K562 (cell line): ENCODE data around the gene RAB5A. TPM values are rescaled to one million over a fixed set of nuclear protein-coding genes. Genes with fewer than 3 reads are reported as not detected.
A peak's percentile ranks its signal among the peaks of the same experiment; 100 is the strongest.

Experiments
- ATAC-seq: fragments of 200-7000 bp; cut with Tn5 transposase; 3 replicates; pipeline ENCODE4 v1.9.1; 2020; ENCODE audit warnings: moderate library complexity
- BruUV-seq: library from RNA; stranded (reverse); fragments of 400-500 nt; replicated peaks from 2 replicates; lab custom pipeline; 2021; lab: Mats Ljungman, UMichigan
- CTCF ChIA-PET: fragments of 300-600 bp; formaldehyde crosslinking; extraction: SDS; loops from one replicate; lab custom pipeline; 2021; ENCODE audit warnings: low intra/inter-chr PET ratio; lab: Yijun Ruan, JAX
- POLR2A ChIA-PET: fragments of 300-600, 350-650 bp; sonication (Branson Sonifier 250); formaldehyde crosslinking; extraction: SDS; loops from one replicate; lab custom pipeline; 2021; ENCODE audit warnings: antibody characterized with exemption, inconsistent platforms; lab: Yijun Ruan, JAX
- DNase-seq, 4 experiments: peaks; one replicate each; pipeline versions ENCODE4 v3.0.0 to v3.0.0-alpha.2; 2011 to 2018; ENCODE audit warnings: low spot score in 3 of 4, mixed read lengths in 3 of 4; ENCODE audit errors: extremely low read depth in 1 of 4
- FAIRE-seq: peaks from 2 replicates; lab custom pipeline; 2011; peaks lifted over from hg19 to GRCh38; lab: Jason Lieb, UNC
- H2AFZ ChIP-seq: 2 replicates; pipeline ENCODE4 v1.6.0; 2011; ENCODE audit warnings: low read depth, low read length, control low read depth, inconsistent platforms
- H3K27ac ChIP-seq: fragments of 200-600 bp; 3 replicates; pipeline ENCODE4 v1.8.0; 2011; ENCODE audit warnings: low read depth, mild to moderate bottlenecking, control low read depth, inconsistent platforms, low read length, moderate library complexity, mixed read lengths; ENCODE audit errors: extremely low read depth
- H3K27me3 ChIP-seq, 2 experiments: fragments of 300-600 bp in 1 of 2; 2 replicates in 1 of 2; 3 replicates in 1 of 2; pipeline versions ENCODE4 v1.6.0 to v1.8.0; 2011; ENCODE audit warnings: inconsistent platforms in 2 of 2, low read length in 2 of 2, mild to moderate bottlenecking in 1 of 2, mixed read lengths in 1 of 2, moderate library complexity in 1 of 2; ENCODE audit not compliant: control insufficient read depth in 2 of 2, insufficient read depth in 2 of 2
- H3K36me3 ChIP-seq: fragments of 300-600 bp; 3 replicates; pipeline ENCODE4 v1.8.0; 2011; ENCODE audit warnings: mild to moderate bottlenecking, low read length, inconsistent platforms; ENCODE audit not compliant: control insufficient read depth, insufficient read depth
- H3K4me1 ChIP-seq, 2 experiments: fragments of 200-600 bp in 1 of 2; replicated peaks in 1 of 2; 2 replicates in 1 of 2; 3 replicates in 1 of 2; pipeline versions ENCODE4 v1.5.1 to v1.8.0; 2011; ENCODE audit warnings: inconsistent platforms in 2 of 2, low read length in 2 of 2, mild to moderate bottlenecking in 1 of 2, mixed read lengths in 1 of 2, moderate library complexity in 1 of 2; ENCODE audit not compliant: control insufficient read depth in 2 of 2, insufficient read depth in 2 of 2
- H3K4me2 ChIP-seq: 2 replicates; pipeline ENCODE4 v1.6.1; 2011; ENCODE audit warnings: low read length, control low read depth, inconsistent platforms, mixed read lengths; ENCODE audit not compliant: insufficient read depth
- H3K4me3 ChIP-seq: fragments of 200-600 bp; sonication (generic), shearing (Covaris generic); 2 replicates; pipeline ENCODE4 v1.5.1; 2016; ENCODE audit warnings: control low read depth, inconsistent platforms
- H3K79me2 ChIP-seq: fragments of 200-600 bp; 3 replicates; pipeline ENCODE4 v1.8.0; 2011; ENCODE audit warnings: low read length, inconsistent platforms; ENCODE audit not compliant: control insufficient read depth, insufficient read depth
- H3K9ac ChIP-seq, 2 experiments: 2 replicates each; pipeline versions ENCODE4 v1.6.0 to v1.6.1; 2011; ENCODE audit warnings: low read depth in 2 of 2, low read length in 2 of 2, control low read depth in 1 of 2, inconsistent platforms in 1 of 2, mild to moderate bottlenecking in 1 of 2, mixed read lengths in 1 of 2; ENCODE audit not compliant: insufficient read depth in 1 of 2
- H3K9me1 ChIP-seq: one replicate; pipeline ENCODE4 v1.6.0; 2011; ENCODE audit warnings: inconsistent platforms, mild to moderate bottlenecking, low read length, moderate library complexity; ENCODE audit not compliant: control insufficient read depth, insufficient read depth
- H3K9me3 ChIP-seq: replicated peaks from 2 replicates; pipeline ENCODE4 v1.5.1; 2011; ENCODE audit warnings: low read depth, low read length, inconsistent platforms; ENCODE audit not compliant: control insufficient read depth, insufficient read depth
- H4K20me1 ChIP-seq: replicated peaks from 2 replicates; pipeline ENCODE4 v1.6.1; 2011; ENCODE audit warnings: low read length, inconsistent platforms, mixed read lengths; ENCODE audit not compliant: control insufficient read depth, insufficient read depth
- CUX1 ChIP-seq: fragments of 200-800 bp; sonication (Bioruptor generic); IDR thresholded peaks from 2 replicates; pipeline ENCODE4 v1.6.1; 2016; ENCODE audit warnings: missing genetic modification characterization, missing compliant biosample characterization
- DMBX1 ChIP-seq: fragments of 250-450 bp; sonication (Bioruptor Pico); IDR thresholded peaks from 2 replicates; pipeline ENCODE4 v1.8.0; 2022; ENCODE audit warnings: inconsistent platforms, mild to moderate bottlenecking, moderate library complexity, borderline replicate concordance
- JUND ChIP-seq, 2 experiments: IDR thresholded peaks; 2 replicates in 1 of 2; 3 replicates in 1 of 2; pipeline ENCODE4 v1.6.1; 2011; ENCODE audit warnings: borderline replicate concordance in 2 of 2, low read depth in 2 of 2, low read length in 2 of 2, improper control_type of control experiment in 1 of 2, missing biosample characterization in 1 of 2, missing genetic modification characterization in 1 of 2, missing genetic modification reagents in 1 of 2
- MTA1 ChIP-seq: fragments of 450-650 bp; IDR thresholded peaks from 2 replicates; pipeline ENCODE4 v1.6.1; 2017; ENCODE audit warnings: borderline replicate concordance
- PHB ChIP-seq: fragments of 250-450 bp; sonication (Bioruptor Pico); IDR thresholded peaks from 2 replicates; pipeline ENCODE4 v1.5.0; 2021
- RFX5 ChIP-seq: IDR thresholded peaks from 2 replicates; pipeline ENCODE4 v1.6.1; 2011; ENCODE audit warnings: low read depth, mild to moderate bottlenecking, improper control_type of control experiment, low read length
- SMARCA5 ChIP-seq: fragments of 450-650 bp; IDR thresholded peaks from 2 replicates; pipeline ENCODE4 v1.6.1; 2016
- TCF7 ChIP-seq: sonication (generic); IDR thresholded peaks from 2 replicates; pipeline ENCODE4 v1.6.1; 2016; ENCODE audit warnings: antibody characterized with exemption, borderline replicate concordance
- ZFP30 ChIP-seq: fragments of 250-450 bp; sonication (Bioruptor Pico); IDR thresholded peaks from 2 replicates; pipeline ENCODE4 v1.8.0; 2022; ENCODE audit warnings: moderate library complexity, mild to moderate bottlenecking, inconsistent platforms, borderline replicate concordance
- ZNF143 ChIP-seq: sonication (generic); formaldehyde crosslinking; IDR thresholded peaks from 2 replicates; pipeline ENCODE4 v1.9.0; 2022; ENCODE audit warnings: mild to moderate bottlenecking, missing genetic modification reagents
- ZNF212 ChIP-seq: fragments of 450-650 bp; formaldehyde crosslinking; IDR thresholded peaks from 2 replicates; pipeline ENCODE4 v1.4.0; 2020; ENCODE audit warnings: mild to moderate bottlenecking
- WGBS: fragments of 100-300 bp; shearing (Covaris generic); methylation state at CpG from one replicate; pipeline ENCODE4 v1.1.6; 2016; ENCODE audit warnings: low coverage, mixed read lengths; ENCODE audit not compliant: insufficient coverage; ENCODE audit errors: missing lambda C conversion rate; 5-methylcytosine and 5-hydroxymethylcytosine counted together
- in situ Hi-C: fragments of 300-500 bp; cut with MboI; formaldehyde crosslinking; loops from 4 replicates; pipeline ENCODE4 v1.15.0; 2018; ENCODE audit warnings: inconsistent platforms, mixed read lengths
- intact Hi-C: fragments of 100-400 bp; cut with micrococcal nuclease; formaldehyde crosslinking; loops from 2 replicates; pipeline ENCODE4 v1.14.2; 2022
- polyA plus RNA-seq, 8 experiments: library from polyadenylated mRNA; depleted of rRNA in 4 of 8; stranded (reverse) in 5 of 8; unstranded in 3 of 8; fragments of >200 nt; fragmentation: Nextera tagmentation in 2 of 8; fragmentation: Illumina TruSeq in 1 of 8; extraction: Ambion mirVana in 2 of 8; extraction: Trizol in 1 of 8; gene quantifications; 2 replicates each; pipeline versions ENCODE4 v1.2.1 to v1.2.3, GENCODE V29; 2011 to 2014; ENCODE audit warnings: inconsistent platforms in 1 of 8, missing spikeins in 1 of 8
- total RNA-seq, 7 experiments: library from RNA; depleted of rRNA in 6 of 7; stranded (reverse); fragments of >200 nt in 6 of 7; fragmentation: Illumina TruSeq in 2 of 7; extraction: Trizol in 2 of 7; gene quantifications; 2 replicates each; pipeline versions ENCODE4 v1.2.1 to v1.2.3, GENCODE V29; 2011 to 2021; ENCODE audit warnings: low replicate concordance in 1 of 7
- TF ChIP-seq, protein P1 (sequence below): fragments of 450-650 bp; formaldehyde crosslinking; IDR thresholded peaks from 2 replicates; pipeline ENCODE4 v1.4.0; 2020; ENCODE audit warnings: mild to moderate bottlenecking, moderate library complexity
- TF ChIP-seq, protein P2 (sequence below): fragments of 450-650 bp; formaldehyde crosslinking; IDR thresholded peaks from 2 replicates; pipeline ENCODE4 v1.4.0; 2020; ENCODE audit warnings: mild to moderate bottlenecking

Gene RAB5A
- total and polyA plus RNA-seq, 9 of the 15 experiments (the other 6 are each of a cell fraction or from before 2014, with no cell fraction given), result 28.3 to 64.2 (median 49.0) TPM

DNA sequence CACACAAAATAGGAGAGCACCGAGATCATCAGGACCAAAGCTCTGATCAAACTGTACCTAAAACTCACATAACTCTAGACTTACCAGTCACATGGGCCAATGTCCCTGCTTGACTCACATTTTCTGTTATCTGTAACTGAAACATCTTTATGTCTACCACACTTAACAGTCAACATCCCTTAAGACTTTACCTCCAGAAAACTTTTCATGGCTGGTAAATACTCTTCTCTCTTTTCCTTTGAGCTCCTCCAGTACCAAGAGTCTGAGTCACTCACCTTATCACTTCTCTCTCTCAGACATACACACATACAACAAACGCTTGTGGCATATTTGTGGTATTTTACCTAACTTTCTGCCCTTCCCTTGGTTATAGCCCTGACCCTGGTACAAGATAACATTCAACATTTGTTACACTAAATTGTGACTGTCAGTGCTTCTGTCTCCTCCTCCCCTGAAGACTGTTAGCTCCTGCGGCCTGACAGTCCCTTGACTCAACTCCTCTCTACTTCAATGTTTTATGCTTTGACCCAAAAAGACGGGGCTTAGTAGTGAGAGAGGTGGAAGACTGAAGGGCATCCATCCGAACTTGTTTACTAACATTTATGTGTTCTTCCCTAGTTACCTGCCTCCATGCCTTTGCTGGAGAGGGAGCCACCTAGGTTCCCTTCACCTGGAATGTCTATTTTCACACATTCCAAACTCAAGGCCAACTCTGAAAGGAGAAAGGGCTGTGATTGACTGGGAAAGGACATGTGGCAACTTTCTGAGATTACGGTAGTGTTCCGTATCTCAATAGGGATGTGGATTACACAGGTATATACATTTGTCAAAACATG lies 9.2 kb upstream of the RAB5A start:
- POLR2A ChIA-PET, result interaction anchor here (0.7 to 2.2 kb wide), 6 partner anchors 8 to 1380 kb away, joined by 3 to 15 read pairs (median 4); partner anchors contain the start of gene SGO1
- intact Hi-C loops, result loop anchor here (1.0 kb wide), 1 partner anchor 9 kb away; no protein-coding TSS in a partner anchor
- Histone ChIP-seq H3K36me3 (no peaks in the 10 kb centered on the region), H3K79me2 (no peaks in the 10 kb centered on the region), H3K27me3 (no peaks in the 10 kb centered on the region), H2AFZ (peak overlapping the region; percentile 85), H3K4me3 (no peak overlapping the region), H4K20me1 (no peaks in the 10 kb centered on the region), H3K4me1 (peaks cover 13 to 33% of the 10 kb centered on the region in 2 experiments), H3K9me1 (no peaks in the 10 kb centered on the region), H3K27ac (peak overlapping the region; percentile 56), H3K9me3 (no peaks in the 10 kb centered on the region), H3K9ac (peak overlapping the region in 1 of 2 experiments; percentile 35; a peak in 1 of 4 replicates), H3K4me2 (peak overlapping the region; percentile 60)
- CTCF ChIA-PET, result no interaction called here
- in situ Hi-C loops, result no loop called here
- peak; percentile 27 to 80 (median 51) for DNase-seq
- ATAC-seq, result peak; percentile 71
- BruUV-seq, result no TSS peak
- peak; percentile 83 for FAIRE-seq
- WGBS, result 17% methylated on average over 7 of the region's 7 CpGs
- no peak for TF ChIP-seq PHB (CRISPR knock-in tag)
- TF ChIP-seq, protein P1, sequence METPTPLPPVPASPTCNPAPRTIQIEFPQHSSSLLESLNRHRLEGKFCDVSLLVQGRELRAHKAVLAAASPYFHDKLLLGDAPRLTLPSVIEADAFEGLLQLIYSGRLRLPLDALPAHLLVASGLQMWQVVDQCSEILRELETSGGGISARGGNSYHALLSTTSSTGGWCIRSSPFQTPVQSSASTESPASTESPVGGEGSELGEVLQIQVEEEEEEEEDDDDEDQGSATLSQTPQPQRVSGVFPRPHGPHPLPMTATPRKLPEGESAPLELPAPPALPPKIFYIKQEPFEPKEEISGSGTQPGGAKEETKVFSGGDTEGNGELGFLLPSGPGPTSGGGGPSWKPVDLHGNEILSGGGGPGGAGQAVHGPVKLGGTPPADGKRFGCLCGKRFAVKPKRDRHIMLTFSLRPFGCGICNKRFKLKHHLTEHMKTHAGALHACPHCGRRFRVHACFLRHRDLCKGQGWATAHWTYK (CRISPR knock-in tag), result 0 out of 2 replicates have a peak, but pooled peaks have one; percentile 28
- TF ChIP-seq ZNF212, result peak; percentile 35; the same call in 1 of the 2 replicates
- TF ChIP-seq, protein P2, sequence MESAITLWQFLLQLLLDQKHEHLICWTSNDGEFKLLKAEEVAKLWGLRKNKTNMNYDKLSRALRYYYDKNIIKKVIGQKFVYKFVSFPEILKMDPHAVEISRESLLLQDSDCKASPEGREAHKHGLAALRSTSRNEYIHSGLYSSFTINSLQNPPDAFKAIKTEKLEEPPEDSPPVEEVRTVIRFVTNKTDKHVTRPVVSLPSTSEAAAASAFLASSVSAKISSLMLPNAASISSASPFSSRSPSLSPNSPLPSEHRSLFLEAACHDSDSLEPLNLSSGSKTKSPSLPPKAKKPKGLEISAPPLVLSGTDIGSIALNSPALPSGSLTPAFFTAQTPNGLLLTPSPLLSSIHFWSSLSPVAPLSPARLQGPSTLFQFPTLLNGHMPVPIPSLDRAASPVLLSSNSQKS, result no peak
- TF ChIP-seq CUX1 (CRISPR knock-in tag), result no peak
- peak; percentile 93 for TF ChIP-seq JUND (IDR thresholded peaks at IDR 0.05; ENCODE audit: borderline replicate concordance, low read depth, low read length)
- TF ChIP-seq JUND (tag; IDR thresholded peaks at IDR 0.05; ENCODE audit: borderline replicate concordance, low read depth, low read length), result peak; percentile 92; the same call in 2 of the 3 replicates
- TF ChIP-seq ZNF143, result no peak
- TF ChIP-seq DMBX1 (CRISPR knock-in tag), result peak; percentile 50; the same call in 1 of the 2 replicates
- no peak for TF ChIP-seq ZFP30 (CRISPR knock-in tag)
- peak; percentile 32; the same call in 1 of the 2 replicates for TF ChIP-seq SMARCA5
- no peak for TF ChIP-seq RFX5
- TF ChIP-seq TCF7, result peak; percentile 69; the same call in 1 of the 2 replicates
- peak; percentile 53; the same call in 1 of the 2 replicates for TF ChIP-seq MTA1
